HepG2 (cell line): ENCODE data around the gene FN1. TPM values are rescaled to one million over a fixed set of nuclear protein-coding genes. Genes with fewer than 3 reads are reported as not detected.

ENCODE experiments used
- ATAC-seq: fragments of 200-7000 bp; cut with Tn5 transposase; 3 replicates; pipeline ENCODE4 v1.9.1; 2020; ENCODE audit warnings: mild to moderate bottlenecking, moderate library complexity
- BruUV-seq: library from RNA; stranded (reverse); fragments of 400-500 nt; replicated peaks from 2 replicates; lab custom pipeline; 2021; lab: Mats Ljungman, UMichigan
- CTCF ChIA-PET: fragments of 300-600 bp; formaldehyde crosslinking; extraction: SDS; loops from one replicate; lab custom pipeline; 2021; ENCODE audit warnings: low total read pairs, inconsistent platforms, low intra/inter-chr PET ratio; lab: Yijun Ruan, JAX
- POLR2A ChIA-PET: fragments of 350-600 bp; sonication (Branson Sonifier 250); formaldehyde crosslinking; loops from one replicate; lab custom pipeline; 2020; ENCODE audit warnings: antibody characterized with exemption, inconsistent platforms; lab: Yijun Ruan, JAX
- DNase-seq: peaks from one replicate; pipeline ENCODE4 v3.0.0-alpha.2; 2015; ENCODE audit warnings: low spot score
- FAIRE-seq: peaks from 3 replicates; lab custom pipeline; 2011; peaks lifted over from hg19 to GRCh38; lab: Jason Lieb, UNC
- H2AFZ ChIP-seq: one replicate; pipeline ENCODE4 v1.6.1; 2011; ENCODE audit warnings: low read length, inconsistent platforms
- H3K27ac ChIP-seq: fragments of 300-600 bp; 3 replicates; pipeline ENCODE4 v1.8.0; 2011; ENCODE audit warnings: mixed run types, mild to moderate bottlenecking, mixed read lengths, low read length, inconsistent platforms; ENCODE audit not compliant: insufficient read depth; ENCODE audit errors: extremely low read length
- H3K27me3 ChIP-seq, 2 experiments: fragments of 200-600 bp in 1 of 2; 2 replicates in 1 of 2; 3 replicates in 1 of 2; pipeline versions ENCODE4 v1.6.0 to v1.8.0; 2011; ENCODE audit warnings: low read length in 2 of 2, mild to moderate bottlenecking in 2 of 2, moderate library complexity in 2 of 2, inconsistent platforms in 1 of 2; ENCODE audit not compliant: insufficient read depth in 2 of 2, control insufficient read depth in 1 of 2
- H3K36me3 ChIP-seq, 2 experiments: fragments of 200-600 bp in 1 of 2; replicated peaks in 1 of 2; 2 replicates in 1 of 2; 3 replicates in 1 of 2; pipeline versions ENCODE4 v1.5.1 to v1.8.0; 2011; ENCODE audit warnings: low read length in 2 of 2, inconsistent platforms in 1 of 2; ENCODE audit not compliant: insufficient read depth in 2 of 2, control insufficient read depth in 1 of 2
- H3K4me1 ChIP-seq: 2 replicates; pipeline ENCODE4 v1.5.1; 2012; ENCODE audit warnings: low read length, inconsistent platforms; ENCODE audit not compliant: insufficient read depth
- H3K4me2 ChIP-seq: 2 replicates; pipeline ENCODE4 v1.6.0; 2011; ENCODE audit warnings: low read depth, low read length, inconsistent platforms
- H3K4me3 ChIP-seq, 3 experiments: fragments of 200-600 bp in 1 of 3; sonication (generic), shearing (Covaris generic) in 1 of 3; replicated peaks in 1 of 3; 2 replicates each; pipeline ENCODE4 v1.5.1; 2011 to 2016; ENCODE audit warnings: low read length in 3 of 3, inconsistent platforms in 2 of 3, low read depth in 2 of 3, mild to moderate bottlenecking in 2 of 3, control low read depth in 1 of 3, mixed read lengths in 1 of 3; ENCODE audit not compliant: insufficient read depth in 1 of 3
- H3K79me2 ChIP-seq: one replicate; pipeline ENCODE4 v1.6.1; 2011; ENCODE audit warnings: low read length, inconsistent platforms; ENCODE audit not compliant: insufficient read depth
- H3K9ac ChIP-seq: 2 replicates; pipeline ENCODE4 v1.6.0; 2011; ENCODE audit warnings: mild to moderate bottlenecking, low read depth, low read length, inconsistent platforms; ENCODE audit not compliant: insufficient read depth
- H3K9me3 ChIP-seq: 2 replicates; pipeline ENCODE4 v1.5.1; 2012; ENCODE audit warnings: mild to moderate bottlenecking, low read length
- H4K20me1 ChIP-seq: 2 replicates; pipeline ENCODE4 v1.6.0; 2011; ENCODE audit warnings: inconsistent platforms, mild to moderate bottlenecking, low read length, moderate library complexity; ENCODE audit not compliant: insufficient read depth
- MEF2D ChIP-seq: sonication (generic); formaldehyde crosslinking; IDR thresholded peaks from 2 replicates; pipeline ENCODE4 v1.5.1; 2020; ENCODE audit warnings: mild to moderate bottlenecking, missing genetic modification reagents
- PHF5A ChIP-seq: IDR thresholded peaks from one replicate; pipeline ENCODE4 v1.6.1; 2018; ENCODE audit warnings: low read depth, missing genetic modification reagents; ENCODE audit not compliant: unreplicated experiment
- POLR2AphosphoS5 ChIP-seq: IDR thresholded peaks from 2 replicates; pipeline ENCODE4 v1.6.1; 2012; ENCODE audit warnings: low read depth, low read length
- RBM22 ChIP-seq: fragments of 200-400 bp; formaldehyde crosslinking; optimal IDR thresholded peaks from 2 replicates; pipeline ENCODE3; 2017; ENCODE audit warnings: mild to moderate bottlenecking, low read length, moderate library complexity
- ZNF749 ChIP-seq: sonication (generic); formaldehyde crosslinking; IDR thresholded peaks from 2 replicates; pipeline ENCODE4 v1.8.0; 2022; ENCODE audit warnings: mild to moderate bottlenecking, missing genetic modification reagents, moderate library complexity, borderline replicate concordance
- WGBS: methylation state at CpG from one replicate; pipeline ENCODE4 v1.1.6; 2017; ENCODE audit warnings: low lambda C conversion rate; 5-methylcytosine and 5-hydroxymethylcytosine counted together
- in situ Hi-C: cut with HindIII; loops from 2 replicates; pipeline ENCODE4 v1.10.0; 2017; ENCODE audit warnings: low pct_unique_long_range_greater_than_20kb; ENCODE audit not compliant: extremely low pct_ligation_motif_present
- intact Hi-C: fragments of 100-400 bp; cut with micrococcal nuclease; formaldehyde crosslinking; loops from one replicate; pipeline ENCODE4 v1.10.0; 2022; ENCODE audit not compliant: unreplicated experiment
- polyA plus RNA-seq, 8 experiments: library from polyadenylated mRNA; depleted of rRNA in 3 of 8; stranded (reverse) in 7 of 8; unstranded in 1 of 8; fragments of >200 nt; fragmentation: Illumina TruSeq in 4 of 8; extraction: Trizol in 4 of 8; gene quantifications; 2 replicates each; pipeline versions ENCODE4 v1.2.1 to v1.2.3, GENCODE V29; 2011 to 2016; ENCODE audit warnings: low read depth in 4 of 8, missing spikeins in 1 of 8, mixed read lengths in 1 of 8; ENCODE audit not compliant: insufficient read depth in 1 of 8
- total RNA-seq, 5 experiments: library from RNA; depleted of rRNA; stranded (reverse); fragments of >200 nt; fragmentation: Illumina TruSeq; extraction: Trizol; gene quantifications; 2 replicates each; pipeline ENCODE4 v1.2.3, GENCODE V29; 2016; ENCODE audit warnings: low read depth in 1 of 5

Gene FN1
- total and polyA plus RNA-seq, 2 of the 13 experiments (the other 11 are each of a cell fraction or from before 2014, with no cell fraction given) = 1,847 to 6,471 TPM

GRCh38 chr2:215347878-215348277 is 88.0 kb downstream of the FN1 start:
- DNase-seq = no peak
- intact Hi-C loops (no loop called here), in situ Hi-C loops (no loop called here)
- H4K20me1 ChIP-seq = no peaks in the 10 kb centered on the region
- H3K4me2 ChIP-seq = no peak overlapping the region
- TF ChIP-seq PHF5A (CRISPR knock-in tag) (no peak), RBM22 (peak; percentile 42), ZNF749 (no peak)
- peaks cover 26 to 58% of the 10 kb centered on the region in 2 experiments for H3K36me3 ChIP-seq
- BruUV-seq = no TSS peak
- no peak for FAIRE-seq
- no peaks in the 10 kb centered on the region for H3K4me1 ChIP-seq
- H3K27ac ChIP-seq = no peak overlapping the region
- H3K27me3 ChIP-seq = no peaks in the 10 kb centered on the region
- ATAC-seq = no peak
- H3K9me3 ChIP-seq = no peaks in the 10 kb centered on the region
- no peak overlapping the region for H3K9ac ChIP-seq
- H3K4me3 ChIP-seq = no peak overlapping the region
- CTCF ChIA-PET = no interaction called here
- peaks cover under 1% of the 10 kb centered on the region for H3K79me2 ChIP-seq
- POLR2A ChIA-PET = no interaction called here
- H2AFZ ChIP-seq = no peak overlapping the region

DNA sequence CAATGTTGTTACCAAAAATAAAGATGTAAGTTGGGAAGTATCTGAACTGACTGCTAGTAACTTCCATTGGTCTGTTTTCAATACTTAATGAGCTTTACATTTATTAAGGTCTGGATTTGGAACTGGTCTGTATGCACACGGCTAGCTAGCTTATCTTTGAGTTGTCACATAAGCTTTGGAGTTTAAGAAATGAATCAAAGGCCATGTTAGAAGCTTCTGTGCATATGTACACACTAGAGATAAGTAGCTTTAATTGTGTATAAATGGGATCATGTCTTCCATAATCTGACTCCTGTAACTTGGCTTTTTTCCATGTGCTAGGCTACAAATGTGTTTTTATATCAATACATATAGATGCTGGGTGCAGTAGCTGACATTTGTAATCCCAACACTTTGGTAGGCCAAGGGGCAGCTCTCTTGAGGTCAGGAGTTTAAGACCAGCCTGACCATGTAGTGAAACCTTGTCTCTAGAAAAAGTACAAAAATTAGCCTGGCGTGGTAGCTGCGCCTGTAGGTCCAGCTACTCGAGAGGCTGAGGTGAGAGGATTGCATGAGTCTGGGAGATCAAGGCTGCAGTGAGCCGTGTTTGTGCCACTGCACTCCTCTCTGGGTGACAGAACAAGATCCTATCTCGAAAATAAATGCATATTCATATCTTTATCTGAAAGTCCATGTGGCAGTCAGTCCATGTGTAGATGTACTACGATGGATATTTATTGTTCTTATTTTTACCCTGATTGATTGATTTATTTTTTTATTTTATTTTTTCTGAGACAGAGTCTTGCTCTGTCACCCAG is 96.8 kb downstream of the FN1 start:
- no peak overlapping the region for H3K9ac ChIP-seq
- in situ Hi-C loops (no loop called here), intact Hi-C loops (no loop called here)
- FAIRE-seq = no peak
- no peak for ATAC-seq
- no peaks in the 10 kb centered on the region for H3K4me1 ChIP-seq
- H4K20me1 ChIP-seq = no peaks in the 10 kb centered on the region
- H3K4me2 ChIP-seq = no peak overlapping the region
- no peaks in the 10 kb centered on the region for H3K27me3 ChIP-seq
- no peak for TF ChIP-seq MEF2D
- 0 out of 2 replicates have a peak, but pooled peaks have one; percentile 33 for TF ChIP-seq POLR2AphosphoS5
- H3K36me3 ChIP-seq = peaks cover 44 to 92% of the 10 kb centered on the region in 2 experiments
- no peaks in the 10 kb centered on the region for H3K9me3 ChIP-seq
- no peak overlapping the region for H3K4me3 ChIP-seq
- no TSS peak for BruUV-seq
- no peak overlapping the region for H2AFZ ChIP-seq
- no peak for DNase-seq
- no peak overlapping the region for H3K27ac ChIP-seq
- ChIA-PET CTCF (no interaction called here), POLR2A (interaction anchor here (1.1 kb wide), 1 partner anchor 8 kb away, joined by 3 read pairs; no protein-coding TSS in a partner anchor)
- peaks cover 17% of the 10 kb centered on the region for H3K79me2 ChIP-seq
- WGBS = 95% methylated on average over 7 of the region's 7 CpGs
